HepG2 (cell line): ENCODE results near the gene ENTPD6. TPM values are rescaled to one million over a fixed set of nuclear protein-coding genes. Genes with fewer than 3 reads are reported as not detected.

ENCODE experiments used
- AHDC1 ChIP-seq: sonication (generic); formaldehyde crosslinking; IDR thresholded peaks from 2 replicates; pipeline ENCODE4 v1.5.1; 2020; ENCODE audit warnings: mild to moderate bottlenecking, missing genetic modification reagents, borderline replicate concordance
- AKAP8 ChIP-seq: sonication (generic); formaldehyde crosslinking; IDR thresholded peaks from 2 replicates; pipeline ENCODE4 v1.5.1; 2020; ENCODE audit warnings: mild to moderate bottlenecking, missing genetic modification reagents
- ELF4 ChIP-seq: sonication (generic); formaldehyde crosslinking; IDR thresholded peaks from 2 replicates; pipeline ENCODE4 v1.5.0; 2020; ENCODE audit warnings: missing genetic modification reagents, mild to moderate bottlenecking, moderate library complexity, borderline replicate concordance
- ETV5 ChIP-seq: IDR thresholded peaks from 2 replicates; pipeline ENCODE4 v1.6.1; 2018; ENCODE audit warnings: missing biosample characterization, missing genetic modification reagents, inconsistent platforms, borderline replicate concordance
- GLMP ChIP-seq: sonication (generic); formaldehyde crosslinking; IDR thresholded peaks from 2 replicates; pipeline ENCODE4 v1.9.0; 2021; ENCODE audit warnings: missing genetic modification reagents, mild to moderate bottlenecking, borderline replicate concordance
- HIC2 ChIP-seq: sonication (generic); formaldehyde crosslinking; IDR thresholded peaks from 2 replicates; pipeline ENCODE4 v1.9.0; 2022; ENCODE audit warnings: low read depth, missing genetic modification reagents
- JUN ChIP-seq: sonication (generic); formaldehyde crosslinking; IDR thresholded peaks from 2 replicates; pipeline ENCODE4 v1.4.0; 2020; ENCODE audit warnings: mild to moderate bottlenecking, missing genetic modification reagents
- KDM6A ChIP-seq: IDR thresholded peaks from 2 replicates; pipeline ENCODE4 v1.6.1; 2016; ENCODE audit warnings: low read depth
- NAIF1 ChIP-seq: sonication (generic); formaldehyde crosslinking; IDR thresholded peaks from 2 replicates; pipeline ENCODE4 v1.5.0; 2020; ENCODE audit warnings: mild to moderate bottlenecking, missing genetic modification reagents, borderline replicate concordance
- PTBP1 ChIP-seq: fragments of 200-400 bp; formaldehyde crosslinking; IDR thresholded peaks from 2 replicates; pipeline ENCODE4 v1.6.1; 2018; ENCODE audit warnings: low read length, low read depth; ENCODE audit not compliant: poor library complexity, severe bottlenecking
- RARA ChIP-seq: IDR thresholded peaks from 2 replicates; pipeline ENCODE4 v1.6.1; 2016; ENCODE audit warnings: missing genetic modification reagents, missing compliant biosample characterization
- SRSF1 ChIP-seq: fragments of 200-400 bp; formaldehyde crosslinking; optimal IDR thresholded peaks from 2 replicates; pipeline ENCODE3; 2017; ENCODE audit warnings: mild to moderate bottlenecking, low read depth, low read length, moderate library complexity
- TCF7 ChIP-seq: sonication (generic); IDR thresholded peaks from 2 replicates; pipeline ENCODE4 v1.6.1; 2016; ENCODE audit warnings: antibody characterized with exemption, low read depth
- XBP1 ChIP-seq: sonication (generic); formaldehyde crosslinking; IDR thresholded peaks from 2 replicates; pipeline ENCODE4 v1.5.0; 2020; ENCODE audit warnings: missing genetic modification reagents
- ZMYM3 ChIP-seq: sonication (generic); formaldehyde crosslinking; IDR thresholded peaks from 2 replicates; pipeline ENCODE4 v1.5.1; 2020; ENCODE audit warnings: mild to moderate bottlenecking, missing genetic modification reagents
- ZNF3 ChIP-seq: IDR thresholded peaks from 2 replicates; pipeline ENCODE4 v1.7.0; 2017; ENCODE audit warnings: inconsistent platforms
- ZNF574 ChIP-seq: sonication (generic); formaldehyde crosslinking; IDR thresholded peaks from 2 replicates; pipeline ENCODE4 v1.4.0; 2020; ENCODE audit warnings: missing genetic modification reagents
- polyA plus RNA-seq, 8 experiments: library from polyadenylated mRNA; depleted of rRNA in 3 of 8; stranded (reverse) in 7 of 8; unstranded in 1 of 8; fragments of >200 nt; fragmentation: Illumina TruSeq in 4 of 8; extraction: Trizol in 4 of 8; gene quantifications; 2 replicates each; pipeline versions ENCODE4 v1.2.1 to v1.2.3, GENCODE V29; 2011 to 2016; ENCODE audit warnings: low read depth in 4 of 8, missing spikeins in 1 of 8, mixed read lengths in 1 of 8; ENCODE audit not compliant: insufficient read depth in 1 of 8
- total RNA-seq, 5 experiments: library from RNA; depleted of rRNA; stranded (reverse); fragments of >200 nt; fragmentation: Illumina TruSeq; extraction: Trizol; gene quantifications; 2 replicates each; pipeline ENCODE4 v1.2.3, GENCODE V29; 2016; ENCODE audit warnings: low read depth in 1 of 5

ENTPD6 gene
- total and polyA plus RNA-seq, 2 of the 13 experiments (the other 11 are each of a cell fraction or from before 2014, with no cell fraction given): 164 to 172 TPM

GRCh38 chr20:25247000-25247517 lies 51.5 kb downstream of the ENTPD6 start (continued):
- no peak; the same call in none of the 2 replicates for TF ChIP-seq ZNF574 (CRISPR knock-in tag)
- TF ChIP-seq AKAP8: no peak
- TF ChIP-seq XBP1 (CRISPR knock-in tag): no peak
- TF ChIP-seq GLMP: no peak
- TF ChIP-seq NAIF1: 0 out of 2 replicates have a peak, but pooled peaks have one; percentile 12
- no peak for TF ChIP-seq JUN (CRISPR knock-in tag)
- TF ChIP-seq ZNF3 (CRISPR knock-in tag): no peak
- TF ChIP-seq ELF4: no peak
- TF ChIP-seq TCF7: no peak
- TF ChIP-seq RARA (CRISPR knock-in tag): no peak
- no peak; the same call in 1 of the 2 replicates for TF ChIP-seq AHDC1
- peak; percentile 60 for TF ChIP-seq SRSF1
- peak; percentile 92 for TF ChIP-seq ZMYM3 (CRISPR knock-in tag)
- no peak for TF ChIP-seq HIC2 (CRISPR knock-in tag)
- TF ChIP-seq ETV5: 0 out of 2 replicates have a peak, but pooled peaks have one; percentile 18
- peak; percentile 65 for TF ChIP-seq PTBP1
- no peak for TF ChIP-seq KDM6A (CRISPR knock-in tag)
